NCI-H2029 (cell line): Measurements from ENCODE around the gene FAM228A.
"Not testable (repeated sequence)": the region's sequence is repeated elsewhere in the genome, so short reads cannot be mapped to it uniquely, and the experiment has no call there.

ENCODE experiments used
- DNase-seq: peaks from one replicate; lab custom pipeline; 2025; lab: John Stamatoyannopoulos, UW

Gene FAM228A

DNA sequence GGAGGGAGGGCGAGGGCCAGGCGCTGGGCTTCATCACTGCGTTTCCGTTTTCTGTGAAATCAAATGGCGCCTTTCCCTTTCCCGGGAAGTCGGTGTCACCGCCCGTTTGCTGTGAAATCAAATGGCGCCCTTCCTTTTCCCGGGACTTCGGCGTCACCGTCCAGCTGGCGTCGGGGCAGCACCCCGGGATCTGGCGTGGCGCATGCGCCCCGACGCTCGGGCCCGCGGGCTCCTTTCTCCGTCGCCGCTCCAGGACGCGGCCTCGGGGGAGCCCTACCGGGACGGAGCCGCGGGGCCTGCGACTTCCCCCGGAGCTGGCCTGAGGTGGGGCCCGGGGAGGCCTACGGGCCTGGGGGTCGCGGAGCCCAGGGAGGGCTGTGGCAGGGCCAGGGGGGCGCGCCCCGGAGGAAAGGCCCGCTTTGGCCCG is at the start of gene FAM228A:
FAM228A (plus strand) TSS at position 203 of the 427 bp plus-strand sequence. CDS start 428 bp downstream, outside the sequence.
- DNase-seq, result no peak

GRCh38 chr2:24125956-24126355 is 48.9 kb upstream of the FAM228A start:
- DNase-seq, result no peak

DNA sequence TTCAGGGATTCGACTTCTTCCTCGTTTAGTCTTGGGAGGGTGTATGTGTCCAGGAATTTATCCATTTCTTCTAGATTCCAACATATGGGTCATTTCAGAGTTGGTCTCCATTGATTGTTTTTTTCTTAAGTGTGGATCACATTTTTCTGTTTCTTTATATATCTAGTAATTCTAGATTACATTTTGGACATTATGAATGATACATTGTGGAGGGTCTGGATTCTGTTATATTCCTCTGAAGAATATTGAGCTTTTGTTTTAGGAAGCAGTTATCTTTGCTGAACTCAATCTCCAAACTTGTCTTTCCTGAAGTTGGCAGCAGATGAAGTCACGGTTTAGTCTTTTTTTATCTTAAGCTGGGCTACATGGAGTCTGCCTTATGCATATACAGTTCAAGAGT is 42.3 kb upstream of the FAM228A start:
- DNase-seq, result no peak

DNA sequence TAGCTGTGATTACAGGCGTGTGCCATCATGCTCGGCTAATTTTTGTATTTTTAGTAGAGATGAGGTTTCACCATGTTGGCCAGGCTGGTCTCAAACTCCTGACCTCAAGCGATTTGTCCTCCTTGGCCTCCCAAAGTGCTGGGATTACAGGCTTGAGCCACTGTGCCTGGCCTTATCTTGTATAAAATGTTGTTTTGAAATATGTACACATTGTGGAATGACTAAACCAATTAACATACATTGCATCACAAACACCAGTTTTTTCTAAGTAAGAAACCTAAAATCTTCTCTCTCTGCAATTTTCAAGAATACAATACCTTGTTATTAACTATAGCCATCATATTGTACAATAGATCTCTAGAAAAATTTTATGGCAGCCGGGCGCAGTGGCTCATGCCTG is 34.5 kb upstream of the FAM228A start:
- not testable (repeated sequence) for DNase-seq

DNA sequence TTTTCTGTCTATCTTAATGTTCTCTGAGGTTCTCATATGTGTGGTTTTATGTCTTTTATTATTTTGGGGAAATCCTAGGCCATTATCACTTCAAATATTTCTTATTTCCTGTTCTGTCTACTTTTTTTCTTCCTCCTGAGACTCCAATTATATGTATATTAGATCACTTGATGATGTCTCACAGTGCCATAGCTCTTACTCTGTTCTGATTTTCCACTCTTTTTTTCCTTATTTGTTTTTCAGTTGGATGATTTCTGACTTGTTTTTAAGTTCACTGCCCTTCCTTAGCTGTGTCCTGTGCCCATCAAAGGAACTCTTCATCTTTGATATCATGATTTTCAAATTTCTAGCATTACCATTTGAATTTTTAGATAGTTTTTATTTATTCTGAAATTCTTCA is 27.5 kb upstream of the FAM228A start:
- no peak for DNase-seq

- DNase-seq, result no peak
Observed at GRCh38 chr2:24152413-24153197, 22.2 kb upstream of the FAM228A start.

DNA sequence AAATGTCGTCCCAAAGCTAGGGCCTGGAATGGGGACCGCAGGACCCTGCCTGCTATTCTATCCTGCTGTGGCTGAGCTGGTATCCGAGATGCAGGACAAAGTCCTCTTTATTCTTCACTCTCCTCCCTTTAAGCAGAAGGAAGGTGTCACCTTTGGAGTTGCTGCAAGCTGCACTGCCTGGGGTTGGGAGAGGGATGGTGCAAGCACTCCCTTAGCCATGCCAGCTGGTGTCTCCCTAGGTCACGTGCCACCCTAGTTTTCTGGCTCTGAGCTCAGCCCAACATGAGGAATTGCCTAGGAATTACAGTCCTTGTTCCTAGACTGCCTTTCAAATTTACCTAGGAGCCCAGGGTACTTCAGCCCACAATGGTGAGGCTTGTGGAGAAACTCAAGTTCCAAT is 21.4 kb upstream of the FAM228A start:
- DNase-seq, result no peak

GRCh38 chr2:24158131-24158530 is 16.7 kb upstream of the FAM228A start:
- DNase-seq, result no peak

GRCh38 chr2:24159708-24160107 is 15.1 kb upstream of the FAM228A start:
- DNase-seq, result no peak

- DNase-seq, result no peak
Observed at GRCh38 chr2:24160761-24161160, 14.1 kb upstream of the FAM228A start.

- no peak for DNase-seq
Observed at GRCh38 chr2:24162494-24162893, 12.4 kb upstream of the FAM228A start.

GRCh38 chr2:24163186-24163585 is 11.7 kb upstream of the FAM228A start:
- no peak for DNase-seq

- DNase-seq, result no peak
Observed at GRCh38 chr2:24163601-24164000, 11.3 kb upstream of the FAM228A start.

- no peak for DNase-seq
Observed at GRCh38 chr2:24164416-24164973, 10.4 kb upstream of the FAM228A start.

DNA sequence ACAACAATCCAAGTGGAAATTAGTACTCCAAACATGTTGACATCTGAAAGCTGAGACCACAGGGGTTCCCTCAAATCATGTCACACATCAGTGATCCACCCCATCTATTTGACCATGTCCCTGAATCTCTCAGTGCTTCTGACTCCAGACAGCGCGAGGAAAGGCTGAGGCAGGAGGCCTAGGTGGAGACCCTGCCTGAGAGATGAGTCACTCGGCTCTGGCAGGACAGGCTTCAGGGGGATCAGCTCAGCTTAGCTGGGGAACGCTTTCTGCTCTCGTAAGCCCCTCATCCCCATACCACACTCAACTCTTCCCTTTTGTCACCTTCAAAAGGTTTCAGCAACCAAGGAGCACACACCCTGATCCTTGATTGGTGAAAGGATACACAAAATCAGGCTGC is 5.8 kb upstream of the FAM228A start:
- DNase-seq, result no peak

DNA sequence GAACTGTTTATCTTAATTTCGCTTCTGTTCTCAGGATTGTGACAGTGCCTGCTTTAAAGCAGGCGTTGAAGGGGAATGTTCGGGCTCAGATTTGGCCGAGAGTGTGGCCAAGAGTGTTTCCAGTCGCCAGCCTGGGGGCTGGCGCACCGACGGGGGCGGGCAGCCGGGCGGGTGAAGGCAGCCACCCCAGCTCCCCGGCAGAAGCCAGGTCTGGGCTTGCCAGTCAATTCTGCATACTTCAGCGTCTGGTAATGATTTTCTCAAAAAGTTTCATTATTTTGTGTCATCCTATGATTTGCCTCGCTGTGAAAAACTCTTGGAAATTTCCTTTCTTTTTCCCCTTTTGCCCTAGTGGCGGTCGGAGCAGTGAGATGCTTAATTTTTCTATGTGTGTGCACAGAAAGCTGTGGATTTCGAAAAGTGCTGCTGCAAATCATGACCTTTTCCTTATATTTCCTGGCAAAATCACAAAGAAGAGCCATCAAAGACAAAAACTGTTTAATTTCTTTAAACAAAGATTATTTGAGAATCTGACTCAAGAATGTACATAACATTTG is 856 bp downstream of the FAM228A start:
- no peak for DNase-seq

- no peak for DNase-seq
Observed at GRCh38 chr2:24176326-24176725, 1.5 kb downstream of the FAM228A start.

DNA sequence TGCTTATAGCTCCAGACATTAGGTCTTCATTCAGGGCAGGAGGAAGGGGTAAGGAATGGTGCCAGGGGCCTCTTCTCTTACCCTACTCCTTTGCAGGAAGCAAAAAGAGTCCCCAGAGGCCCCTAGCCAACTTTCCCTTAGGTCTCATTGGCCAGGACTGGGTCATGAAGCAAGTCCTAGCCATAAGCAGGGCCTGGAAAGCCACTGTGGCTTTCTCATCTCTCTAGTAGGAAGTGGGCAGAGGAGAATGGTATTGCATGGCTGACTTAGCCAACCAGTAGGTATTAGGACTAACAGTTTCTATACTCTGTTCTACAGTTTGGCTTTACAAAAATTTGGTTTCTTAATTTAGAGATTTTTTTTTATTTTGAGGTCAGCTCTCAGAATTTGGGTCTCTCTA is 4.8 kb downstream of the FAM228A start:
- DNase-seq, result no peak

DNA sequence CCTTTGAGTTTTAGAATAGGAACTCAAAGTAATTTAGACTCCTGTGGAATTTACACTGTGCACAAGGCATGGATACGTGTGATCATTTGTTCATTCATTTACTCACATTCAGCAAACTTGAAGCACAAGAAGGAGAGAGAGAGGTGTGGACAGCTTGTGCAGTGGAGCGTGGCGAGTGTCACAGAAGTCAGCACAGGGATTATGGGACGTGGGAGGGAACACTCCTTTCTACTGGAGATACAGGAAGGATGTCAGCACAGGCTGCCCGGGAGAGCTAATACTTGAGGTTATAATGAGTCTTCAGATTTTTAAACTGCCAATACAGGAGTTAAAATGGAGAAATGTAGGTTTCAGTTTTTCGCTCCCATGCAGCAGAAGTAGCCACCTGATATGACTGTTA is 7.0 kb downstream of the FAM228A start:
- peak; percentile 61 for DNase-seq

DNA sequence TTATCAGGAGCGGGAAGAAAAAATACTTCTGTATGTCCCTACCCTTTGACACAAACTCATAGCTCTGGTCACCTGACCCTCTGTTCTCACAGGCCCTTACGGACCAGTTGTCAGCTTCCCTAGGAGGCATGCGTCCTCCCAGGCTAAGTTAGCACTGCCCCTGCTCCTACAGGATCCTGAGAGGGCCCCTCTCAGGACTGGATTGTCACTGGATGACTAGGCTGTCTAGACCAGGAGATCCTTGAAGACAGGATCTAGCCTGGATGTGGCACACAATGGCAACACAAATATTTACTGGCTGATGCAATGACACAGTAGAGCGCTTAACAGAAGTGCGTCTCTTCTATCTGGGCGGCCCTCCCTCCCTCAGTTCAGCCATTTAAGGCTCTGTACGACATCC is 7.7 kb downstream of the FAM228A start:
- DNase-seq, result peak; percentile 84

- DNase-seq, result no peak
Observed at GRCh38 chr2:24183366-24184069, 8.7 kb downstream of the FAM228A start.

DNA sequence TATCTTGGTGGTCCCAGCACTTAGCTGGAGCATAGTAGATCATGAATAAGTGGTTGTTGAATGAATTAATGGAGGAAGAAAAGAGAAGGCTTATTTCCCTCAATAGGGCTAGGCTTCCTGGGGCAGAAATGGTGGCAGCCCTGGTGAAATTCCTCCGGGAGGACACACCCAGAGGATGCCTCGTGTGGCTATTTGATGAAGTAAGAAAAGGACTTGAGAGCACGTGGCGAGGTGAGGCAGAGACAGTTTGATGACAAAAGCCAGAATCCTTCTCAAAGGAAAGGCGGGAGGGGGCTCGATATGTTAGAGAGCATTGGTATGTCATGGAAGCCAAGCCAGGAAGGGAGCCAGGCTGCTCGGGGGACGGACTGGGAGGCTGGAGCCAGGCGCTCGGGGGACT is 14.7 kb downstream of the FAM228A start:
- no peak for DNase-seq

GRCh38 chr2:24190503-24190902 is 15.7 kb downstream of the FAM228A start:
- no peak for DNase-seq
